Urinary bladder (tissue), 4 donors: ENCODE data around the gene WSB2. TPM values are rescaled to one million over a fixed set of nuclear protein-coding genes. Genes with fewer than 3 reads are reported as not detected.
"Not testable (repeated sequence)": the region's sequence is repeated elsewhere in the genome, so short reads cannot be mapped to it uniquely, and the experiment has no call there.

Source experiments
- DNase-seq: peaks from one replicate; pipeline ENCODE4 v3.0.0-alpha.2; 2015; ENCODE audit errors: extremely low spot score
- H3K27ac ChIP-seq: one replicate; pipeline ENCODE4 v1.5.1; 2013; ENCODE audit warnings: low read depth, mild to moderate bottlenecking, moderate library complexity
- H3K36me3 ChIP-seq: one replicate; pipeline ENCODE4 v1.6.1; 2013; ENCODE audit warnings: mild to moderate bottlenecking, moderate library complexity; ENCODE audit not compliant: insufficient read depth
- H3K4me1 ChIP-seq: one replicate; pipeline ENCODE4 v1.6.1; 2013; ENCODE audit warnings: mild to moderate bottlenecking, moderate library complexity; ENCODE audit not compliant: insufficient read depth
- H3K4me3 ChIP-seq: one replicate; pipeline ENCODE4 v1.5.1; 2013; ENCODE audit warnings: low read depth, low read length
- WGBS: extraction: QIAGEN DNeasy Blood & Tissue Kit; methylation state at CpG from one replicate; pipeline ENCODE4 v1.1.7; 2013; 5-methylcytosine and 5-hydroxymethylcytosine counted together
- polyA plus RNA-seq: library from polyadenylated mRNA; stranded (reverse); fragments of 200-250 nt; gene quantifications from one replicate; pipeline ENCODE4 v1.2.3, GENCODE V29; 2013
- total RNA-seq: library from RNA; depleted of rRNA; stranded (reverse); fragments of >200 nt; gene quantifications from one replicate; pipeline ENCODE4 v1.2.3, GENCODE V29; 2014
- donor health status: healthy with polysubstance abuse.
- donor health status: healthy.

WSB2 gene
- total and polyA plus RNA-seq, 2 donors: 44.5 to 61.3 TPM

DNA sequence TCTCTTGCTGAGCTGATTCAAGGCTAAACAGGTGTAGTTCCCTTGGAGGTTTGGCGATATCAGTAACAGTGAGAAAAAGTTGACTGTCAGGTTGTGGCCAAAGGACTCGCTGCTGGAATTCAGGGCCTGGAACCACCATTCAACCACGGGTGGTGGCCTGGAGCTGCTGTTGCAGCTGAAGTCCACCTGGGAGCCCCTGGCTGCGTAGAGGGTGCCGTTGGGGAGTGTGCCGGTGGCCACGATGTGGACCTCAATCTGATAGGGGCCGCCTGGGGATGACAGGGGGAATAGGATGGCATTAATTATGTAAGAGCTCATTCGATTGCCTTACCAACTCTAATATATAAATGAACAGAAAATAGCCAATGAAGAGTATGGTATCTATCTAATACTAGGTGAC lies 21.2 kb upstream of the WSB2 start:
- DNase-seq: no peak
- Histone ChIP-seq H3K36me3 (no peaks in the 10 kb centered on the region), H3K4me1 (no peaks in the 10 kb centered on the region), H3K27ac (no peak overlapping the region), H3K4me3 (no peak overlapping the region)
- 89% methylated on average over 9 of the region's 9 CpGs for WGBS

GRCh38 chr12:118081521-118081920 lies 20.5 kb upstream of the WSB2 start:
- H3K36me3 ChIP-seq, DNase-seq, H3K4me3 ChIP-seq, H3K4me1 ChIP-seq, H3K27ac ChIP-seq: not testable (repeated sequence)
- 95% methylated on average over 9 of the region's 9 CpGs for WGBS

- no peak for DNase-seq
- Histone ChIP-seq H3K36me3 (no peaks in the 10 kb centered on the region), H3K27ac (no peak overlapping the region), H3K4me1 (no peaks in the 10 kb centered on the region), H3K4me3 (no peak overlapping the region)
- 80% methylated on average over 4 of the region's 4 CpGs for WGBS
These were observed 12.8 kb upstream of the WSB2 start for GRCh38 chr12:118073768-118074167.

- 95% methylated on average over 3 of the region's 3 CpGs for WGBS
- Histone ChIP-seq H3K4me3 (no peak overlapping the region), H3K36me3 (peaks cover 2% of the 10 kb centered on the region), H3K27ac (no peak overlapping the region), H3K4me1 (no peaks in the 10 kb centered on the region)
- no peak for DNase-seq
These were observed 9.7 kb upstream of the WSB2 start for GRCh38 chr12:118070650-118071049.

- no peaks in the 10 kb centered on the region for H3K4me1 ChIP-seq
These were observed 7.5 kb upstream of the WSB2 start for GRCh38 chr12:118068445-118068844.

GRCh38 chr12:118065380-118065779 lies 4.4 kb upstream of the WSB2 start:
- no peaks in the 10 kb centered on the region for H3K4me1 ChIP-seq
- peaks cover 2% of the 10 kb centered on the region for H3K36me3 ChIP-seq
- no peak overlapping the region for H3K4me3 ChIP-seq
- WGBS: 78% methylated on average over 1 of the region's 1 CpG
- no peak for DNase-seq
- no peak overlapping the region for H3K27ac ChIP-seq

More at GRCh38 chr12:118068445-118068844, 7.5 kb upstream of the WSB2 start:
- Histone ChIP-seq H3K4me3 (no peak overlapping the region), H3K36me3 (peaks cover 2% of the 10 kb centered on the region), H3K27ac (no peak overlapping the region)
- WGBS: 88% methylated on average over 2 of the region's 2 CpGs
- DNase-seq: no peak

DNA sequence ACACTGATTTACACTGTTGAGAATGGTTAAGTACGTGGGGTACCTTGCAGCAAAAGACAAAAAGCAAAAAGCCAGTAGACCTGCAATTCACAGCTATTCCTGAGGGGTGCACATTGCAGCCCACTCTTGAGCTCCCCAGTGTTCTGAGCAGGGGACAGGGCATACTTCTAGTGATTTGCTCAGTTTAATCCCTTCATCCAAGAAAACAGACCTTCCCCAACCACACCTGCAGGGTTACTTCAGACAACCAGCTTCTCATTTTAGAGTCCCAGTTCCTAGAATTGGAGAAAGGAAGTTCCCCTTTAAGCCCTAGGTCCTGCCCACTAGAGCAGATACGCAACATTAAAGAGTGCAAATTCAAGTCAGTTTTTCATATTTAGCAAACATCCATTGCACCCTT lies 3.6 kb upstream of the WSB2 start:
- Histone ChIP-seq H3K4me3 (no peak overlapping the region), H3K27ac (no peak overlapping the region), H3K4me1 (no peaks in the 10 kb centered on the region), H3K36me3 (peaks cover 2% of the 10 kb centered on the region)
- 48% methylated on average over 2 of the region's 2 CpGs for WGBS
- DNase-seq: no peak

DNA sequence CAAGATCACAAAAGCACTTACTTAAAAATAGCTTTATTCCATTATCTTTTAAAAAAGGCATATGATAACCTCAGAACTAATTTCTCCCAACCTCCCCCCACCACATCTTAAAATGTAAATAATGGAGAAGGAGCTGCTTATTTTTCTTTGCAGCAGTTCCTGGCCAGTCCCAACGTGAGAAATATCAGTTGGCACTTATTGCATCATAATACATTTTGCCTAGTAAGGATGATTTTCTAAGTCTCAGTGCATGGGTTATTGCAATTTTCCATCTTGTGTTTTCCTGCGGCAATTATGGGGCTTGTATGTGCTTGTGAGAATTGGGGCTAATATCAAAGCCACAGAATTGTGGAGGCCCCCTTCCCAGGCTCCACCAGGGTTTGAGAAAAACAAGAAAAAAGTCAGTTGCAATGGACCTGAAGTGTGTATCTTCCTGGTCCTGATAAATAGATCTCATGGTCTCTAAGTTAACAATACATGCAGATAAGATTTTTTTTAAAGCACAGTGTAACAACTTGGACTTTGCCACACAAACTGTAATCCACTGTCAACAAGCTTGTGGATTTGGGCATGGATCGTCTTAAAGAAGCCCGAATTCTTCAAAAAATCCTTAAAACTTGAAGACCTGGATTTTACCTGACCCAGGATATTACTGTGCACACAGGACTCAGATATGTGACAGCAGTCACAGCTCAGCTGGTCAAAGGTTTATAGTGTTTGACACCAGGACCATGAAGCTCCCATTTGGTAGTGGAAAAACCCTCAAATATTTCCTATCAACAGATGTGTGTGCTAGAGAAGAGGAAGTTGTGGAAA lies 2.8 kb upstream of the WSB2 start:
- Histone ChIP-seq H3K36me3 (peaks cover 2% of the 10 kb centered on the region), H3K4me1 (peaks cover 1% of the 10 kb centered on the region), H3K27ac (no peak overlapping the region), H3K4me3 (no peak overlapping the region)
- DNase-seq: no peak
- 75% methylated on average over 4 of the region's 4 CpGs for WGBS

DNA sequence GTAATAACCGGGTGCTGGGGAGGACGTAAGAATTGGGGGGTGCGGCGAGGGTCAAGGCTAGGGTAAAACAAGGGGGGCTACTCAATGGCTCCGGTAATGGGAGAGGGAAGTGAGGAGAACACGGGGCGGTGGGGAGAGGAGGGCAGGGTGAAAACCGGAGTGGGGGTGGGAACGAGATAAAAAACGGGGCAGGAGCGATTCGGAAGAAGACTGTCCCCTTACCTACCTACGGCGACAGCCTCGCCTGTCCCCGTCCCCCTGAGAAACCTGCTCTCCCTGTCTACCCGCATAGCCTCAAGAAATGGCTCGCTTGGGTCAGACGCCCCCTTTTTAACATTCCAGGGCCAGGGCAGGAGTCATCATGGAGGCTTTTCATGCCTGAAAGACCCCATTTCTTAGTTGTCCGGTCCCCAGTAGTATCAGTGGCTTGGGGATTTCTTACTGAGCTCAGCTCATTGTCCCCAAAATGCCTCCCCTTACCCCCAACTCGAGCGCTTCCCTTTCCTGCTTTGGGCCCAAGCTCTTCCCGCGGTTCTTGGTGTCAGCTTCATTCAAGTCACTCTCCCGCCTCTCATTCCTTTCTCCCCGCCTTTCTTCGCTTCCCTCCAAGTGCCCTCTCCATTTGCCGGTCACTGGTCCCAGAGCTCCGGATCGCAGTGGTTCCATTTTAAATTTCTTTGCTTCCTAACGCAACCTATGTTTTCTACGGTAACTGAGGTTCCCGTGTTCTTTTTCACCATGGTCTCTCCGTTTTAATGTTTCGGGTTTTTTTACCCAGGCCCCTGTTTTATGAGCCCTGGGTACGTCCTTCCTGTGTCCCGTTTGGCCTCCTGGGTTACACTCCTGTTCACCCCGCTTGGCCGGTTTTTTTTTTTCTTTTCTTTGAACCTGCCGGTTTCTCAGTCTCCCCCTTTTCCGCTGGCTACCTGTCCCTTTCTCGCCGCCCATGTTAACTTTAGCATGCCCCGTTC lies 1.2 kb upstream of the WSB2 start:
- H3K4me1 ChIP-seq: peaks cover 1% of the 10 kb centered on the region
- under 1% methylated on average over 44 of the region's 44 CpGs for WGBS

DNA sequence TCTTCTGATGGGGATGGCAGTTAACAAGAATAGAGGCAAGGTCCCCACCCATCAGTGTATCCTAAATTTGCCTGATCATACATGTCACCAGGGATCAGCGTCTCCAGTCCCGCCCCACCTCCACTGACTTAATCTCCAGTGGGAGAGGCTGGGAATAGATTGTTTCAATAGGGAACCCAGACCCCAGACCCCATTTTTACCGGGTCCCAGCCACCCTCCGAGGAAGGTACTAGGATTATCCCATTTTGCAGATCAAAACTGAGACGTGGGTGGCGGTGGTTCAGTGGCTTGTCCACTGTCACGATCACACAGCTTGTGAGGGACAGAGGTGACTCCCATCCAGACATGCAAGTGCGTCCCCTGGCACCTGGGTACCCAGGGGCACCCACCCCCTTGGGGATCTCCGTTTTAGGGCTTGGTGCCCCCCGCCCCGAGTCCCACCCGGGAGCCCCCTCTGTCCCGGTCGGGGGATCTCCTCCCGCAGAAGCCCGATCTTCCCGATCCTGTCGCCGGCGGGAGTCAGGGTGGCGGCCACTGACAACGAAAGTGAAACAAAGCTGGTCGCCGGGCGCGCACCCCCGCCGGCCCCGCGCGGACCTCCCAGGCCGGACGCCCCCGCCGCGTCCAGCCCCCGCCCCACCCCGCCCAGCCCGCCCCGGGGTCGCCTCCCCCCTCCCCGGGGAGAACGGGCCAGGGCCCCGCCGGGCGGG lies 523 bp downstream of the WSB2 start:
- no peaks in the 10 kb centered on the region for H3K36me3 ChIP-seq
- no peak for DNase-seq
- WGBS: 1% methylated on average over 45 of the region's 46 CpGs
- peaks cover 1% of the 10 kb centered on the region for H3K4me1 ChIP-seq
- H3K27ac ChIP-seq: peak overlapping the region; percentile 99
- peak overlapping the region; percentile 98 for H3K4me3 ChIP-seq

More for the DNA sequence above, 1.2 kb upstream of the WSB2 start:
- peaks cover 2% of the 10 kb centered on the region for H3K36me3 ChIP-seq
- no peak for DNase-seq
- H3K27ac ChIP-seq: peak overlapping the region; percentile 99
- H3K4me3 ChIP-seq: peak overlapping the region; percentile 98

GRCh38 chr12:118059341-118060191 lies 1.4 kb downstream of the WSB2 start:
- DNase-seq: no peak
- peak overlapping the region; percentile 98 for H3K4me3 ChIP-seq
- WGBS: 16% methylated on average over 11 of the region's 11 CpGs
- peak overlapping the region; percentile 99 for H3K27ac ChIP-seq
- H3K36me3 ChIP-seq: no peaks in the 10 kb centered on the region
- H3K4me1 ChIP-seq: peaks cover 1% of the 10 kb centered on the region

DNA sequence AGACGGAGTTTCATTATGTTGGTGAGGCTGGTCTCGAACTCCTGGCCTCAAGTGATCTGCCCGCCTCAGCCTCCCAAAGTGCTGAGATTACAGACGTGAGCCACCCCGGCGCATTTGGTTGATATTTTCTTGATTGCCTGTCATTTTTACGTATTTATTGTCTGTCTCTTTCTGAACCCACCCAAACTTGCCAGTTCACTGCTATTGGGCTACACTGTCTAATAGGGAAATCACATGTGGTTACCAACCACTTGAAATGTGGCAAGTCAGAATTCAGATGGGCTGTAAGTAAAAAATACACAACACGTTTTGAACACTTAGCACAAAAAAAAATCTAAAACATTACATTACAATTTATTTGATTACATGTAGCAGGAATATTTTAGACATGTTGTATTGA lies 2.1 kb downstream of the WSB2 start:
- WGBS: 90% methylated on average over 8 of the region's 8 CpGs
- Histone ChIP-seq H3K4me1 (peaks cover 1% of the 10 kb centered on the region), H3K4me3 (no peak overlapping the region), H3K27ac (no peak overlapping the region), H3K36me3 (no peaks in the 10 kb centered on the region)
- no peak for DNase-seq
